Sigmoid colon (tissue), 4 donors: Measurements from ENCODE around the gene C4A.
"Not testable (repeated sequence)": the region's sequence is repeated elsewhere in the genome, so short reads cannot be mapped to it uniquely, and the experiment has no call there.

Experiments used
- EP300 ChIP-seq, 4 donors: sonication (generic); formaldehyde crosslinking; IDR thresholded peaks; one replicate each; pipeline ENCODE4 v1.6.1; 2017; ENCODE audit warnings: antibody characterized with exemption in 4 of 4
- POLR2A ChIP-seq, 2 donors: fragments of 450-650 bp; IDR thresholded peaks; one replicate each; pipeline ENCODE4 v1.6.1; 2016; ENCODE audit warnings: antibody characterized with exemption in 2 of 2, mild to moderate bottlenecking in 2 of 2, moderate library complexity in 2 of 2
- TF ChIP-seq, protein P1 (sequence below), 4 experiments: fragments of 450-650 bp in 3 of 4; fragments of 200-600 bp in 1 of 4; IDR thresholded peaks; one replicate each; pipeline ENCODE4 v1.5.1; 2016 to 2019; ENCODE audit warnings: antibody characterized with exemption in 4 of 4, mild to moderate bottlenecking in 3 of 4, moderate library complexity in 2 of 4

- TF ChIP-seq, protein P1, sequence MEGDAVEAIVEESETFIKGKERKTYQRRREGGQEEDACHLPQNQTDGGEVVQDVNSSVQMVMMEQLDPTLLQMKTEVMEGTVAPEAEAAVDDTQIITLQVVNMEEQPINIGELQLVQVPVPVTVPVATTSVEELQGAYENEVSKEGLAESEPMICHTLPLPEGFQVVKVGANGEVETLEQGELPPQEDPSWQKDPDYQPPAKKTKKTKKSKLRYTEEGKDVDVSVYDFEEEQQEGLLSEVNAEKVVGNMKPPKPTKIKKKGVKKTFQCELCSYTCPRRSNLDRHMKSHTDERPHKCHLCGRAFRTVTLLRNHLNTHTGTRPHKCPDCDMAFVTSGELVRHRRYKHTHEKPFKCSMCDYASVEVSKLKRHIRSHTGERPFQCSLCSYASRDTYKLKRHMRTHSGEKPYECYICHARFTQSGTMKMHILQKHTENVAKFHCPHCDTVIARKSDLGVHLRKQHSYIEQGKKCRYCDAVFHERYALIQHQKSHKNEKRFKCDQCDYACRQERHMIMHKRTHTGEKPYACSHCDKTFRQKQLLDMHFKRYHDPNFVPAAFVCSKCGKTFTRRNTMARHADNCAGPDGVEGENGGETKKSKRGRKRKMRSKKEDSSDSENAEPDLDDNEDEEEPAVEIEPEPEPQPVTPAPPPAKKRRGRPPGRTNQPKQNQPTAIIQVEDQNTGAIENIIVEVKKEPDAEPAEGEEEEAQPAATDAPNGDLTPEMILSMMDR (IDR thresholded peaks at IDR 0.05): not testable (repeated sequence)
- not testable (repeated sequence) for TF ChIP-seq POLR2A, EP300 (IDR thresholded peaks at IDR 0.05)
Observed at GRCh38 chr6:32007086-32007485, 25.2 kb downstream of the C4A start.
